HG03103 (cell line): Measurements from ENCODE around the gene LILRA6.
"Not testable (repeated sequence)": the region's sequence is repeated elsewhere in the genome, so short reads cannot be mapped to it uniquely, and the experiment has no call there.

Experiments
- ATAC-seq: cut with Tn5 transposase; IDR thresholded peaks from one replicate; pipeline ENCODE4 v1.9.1; 2021; ENCODE audit warnings: low read depth; ENCODE audit not compliant: unreplicated experiment

The LILRA6 gene

DNA sequence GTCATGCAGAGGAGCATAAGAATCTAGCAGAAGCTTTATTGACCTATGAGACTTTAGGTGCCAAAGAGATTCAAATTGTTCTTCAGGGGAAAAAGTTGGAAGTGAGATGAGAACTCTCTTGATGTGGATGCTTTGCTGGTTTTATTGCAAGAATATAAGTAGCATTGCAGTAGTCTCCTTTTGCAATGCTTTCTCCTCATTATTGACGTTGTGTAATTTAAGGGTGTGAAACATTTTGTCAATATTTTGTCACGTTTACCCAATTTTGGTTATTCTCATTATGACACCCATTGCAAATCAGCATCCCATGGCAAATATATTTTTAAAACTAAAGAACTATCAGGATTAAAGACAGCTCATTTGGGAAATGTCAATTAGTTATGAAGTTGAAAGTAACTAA lies 26.3 kb upstream of the LILRA6 start:
- no peak for ATAC-seq

DNA sequence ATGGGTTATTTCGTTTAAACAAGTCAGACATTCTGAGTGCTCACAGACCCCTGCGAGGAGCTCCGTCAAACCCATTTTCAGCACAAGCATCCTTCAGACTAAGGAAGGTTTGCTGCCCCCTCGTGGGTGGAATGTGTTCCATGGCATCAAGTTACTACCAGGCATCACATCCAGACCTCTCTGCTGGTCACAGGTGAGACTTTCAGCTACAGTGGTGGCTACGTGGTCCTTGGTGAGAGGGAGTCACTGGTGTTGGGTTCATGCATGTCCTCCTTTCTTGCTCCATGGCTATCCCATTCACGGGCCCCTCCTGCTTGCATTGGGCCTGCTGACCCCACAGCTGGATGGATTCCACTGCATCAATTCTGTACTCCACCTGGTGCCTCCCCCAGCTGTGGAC lies 23.5 kb upstream of the LILRA6 start:
- ATAC-seq = no peak

DNA sequence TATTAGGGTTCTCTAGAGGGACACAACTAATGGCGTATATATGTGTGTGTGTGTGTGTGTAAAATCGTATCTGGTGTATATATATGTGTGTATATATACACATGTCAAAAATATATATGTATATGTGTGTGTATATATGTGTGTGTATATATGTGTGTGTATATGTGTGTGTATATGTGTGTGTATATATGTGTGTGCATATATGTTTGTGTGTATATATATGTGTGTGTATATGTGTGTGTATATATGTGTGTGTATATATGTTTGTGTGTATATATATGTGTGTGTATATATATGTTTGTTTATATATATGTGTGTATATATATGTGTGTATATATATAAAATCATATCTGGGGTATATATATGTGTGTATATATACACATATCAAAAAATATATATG lies 19.9 kb upstream of the LILRA6 start:
- ATAC-seq = no peak

DNA sequence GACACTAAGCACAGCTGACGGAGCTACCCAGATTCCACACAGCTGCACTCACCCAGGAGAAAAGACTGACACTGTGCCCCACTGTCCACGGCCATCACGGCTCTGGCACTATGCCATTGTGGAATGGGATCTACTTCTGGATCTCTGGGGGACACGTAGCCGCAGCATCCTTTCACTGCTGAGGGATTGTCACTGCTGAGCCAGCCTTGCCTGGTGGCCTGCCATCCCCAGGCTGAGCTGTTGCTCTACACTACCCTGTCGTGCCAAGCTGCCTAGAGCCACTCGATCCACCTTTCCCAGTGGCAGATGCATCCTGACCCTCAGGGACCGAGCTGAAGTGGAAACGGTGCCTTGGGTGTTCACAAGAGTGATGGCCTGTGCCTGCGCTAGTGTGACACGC lies 19.5 kb upstream of the LILRA6 start:
- ATAC-seq = no peak

GRCh38 chr19:54257116-54257480 lies 14.5 kb upstream of the LILRA6 start, which contains the start of gene LILRB5:
LILRB5 (minus strand) TSS chr19:54257273; CDS start chr19:54257193, 80 bp downstream.
- no peak for ATAC-seq

DNA sequence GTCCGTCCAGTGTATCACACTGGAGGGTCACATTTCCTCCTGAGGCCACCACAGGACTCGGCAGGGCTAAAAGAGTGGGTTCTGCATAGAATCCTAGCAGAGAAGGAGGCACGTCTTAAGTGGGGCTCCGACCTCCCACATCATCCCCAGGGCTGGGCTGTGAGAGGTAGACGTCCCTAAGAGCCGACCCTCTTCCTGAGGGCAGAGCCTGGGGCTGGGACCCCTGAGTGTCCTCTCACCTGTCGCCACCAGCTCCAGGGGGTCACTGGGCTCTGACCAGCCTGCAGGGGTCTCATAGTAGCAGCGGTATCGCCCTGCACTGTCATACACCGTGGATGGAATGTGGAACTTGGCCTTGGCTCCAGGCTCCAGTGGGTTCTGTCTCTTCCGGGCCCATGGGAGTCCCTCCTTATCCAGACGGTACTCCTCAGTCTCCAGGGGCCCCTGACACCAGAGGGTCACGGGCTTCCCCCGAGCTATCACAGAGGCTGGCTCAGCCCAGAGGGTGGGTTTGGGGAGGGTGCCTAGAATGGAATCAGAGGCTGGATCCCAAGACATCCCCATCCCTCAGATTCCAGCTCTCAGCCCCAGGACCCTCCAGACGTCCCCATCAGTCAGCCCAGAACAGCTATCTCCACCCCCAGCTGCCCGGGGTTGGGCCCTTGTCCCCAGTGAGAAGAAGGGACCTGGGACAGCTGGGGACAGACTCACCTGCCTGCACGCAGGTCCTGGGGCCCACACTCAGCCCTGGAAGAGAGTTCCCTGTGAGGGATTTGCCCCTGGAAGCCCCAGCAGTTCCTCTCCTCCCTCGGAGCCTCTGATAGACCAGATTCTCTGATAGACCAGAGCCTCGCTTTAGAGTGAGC lies 13.9 kb upstream of the LILRA6 start:
- ATAC-seq = no peak

DNA sequence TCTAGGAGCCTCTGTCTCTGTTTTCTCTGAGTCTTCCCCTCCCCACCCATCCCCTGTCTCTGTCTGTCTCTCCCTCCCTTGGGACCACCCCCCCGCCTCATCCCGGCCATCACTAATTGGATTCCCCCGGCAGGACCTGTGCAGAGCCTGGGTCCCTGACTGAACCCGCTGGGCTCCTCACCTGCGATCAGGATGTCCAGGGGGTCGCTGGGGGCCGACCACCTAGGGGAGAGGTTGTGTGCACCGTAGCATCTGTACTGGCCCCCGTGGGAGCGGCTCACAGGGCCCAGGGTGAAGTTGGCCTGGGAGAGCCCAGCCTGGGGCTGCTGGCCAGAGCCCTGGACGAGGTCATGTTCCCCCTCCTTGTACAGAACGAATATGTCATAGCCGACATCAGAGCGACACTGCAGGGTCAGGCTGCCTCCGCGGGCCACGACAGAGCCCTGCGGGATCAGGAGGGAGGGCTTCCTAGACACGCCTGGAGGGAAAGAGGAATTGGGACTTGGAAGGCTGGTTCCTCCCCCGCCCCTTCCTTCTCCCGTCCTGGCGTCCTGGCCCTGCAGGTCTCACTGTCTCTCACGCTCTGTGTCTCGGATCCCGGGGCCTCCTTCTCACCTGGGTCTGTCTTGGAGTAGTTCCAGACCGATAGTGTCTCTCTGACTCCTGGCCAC lies 12.7 kb upstream of the LILRA6 start:
- ATAC-seq = no peak

DNA sequence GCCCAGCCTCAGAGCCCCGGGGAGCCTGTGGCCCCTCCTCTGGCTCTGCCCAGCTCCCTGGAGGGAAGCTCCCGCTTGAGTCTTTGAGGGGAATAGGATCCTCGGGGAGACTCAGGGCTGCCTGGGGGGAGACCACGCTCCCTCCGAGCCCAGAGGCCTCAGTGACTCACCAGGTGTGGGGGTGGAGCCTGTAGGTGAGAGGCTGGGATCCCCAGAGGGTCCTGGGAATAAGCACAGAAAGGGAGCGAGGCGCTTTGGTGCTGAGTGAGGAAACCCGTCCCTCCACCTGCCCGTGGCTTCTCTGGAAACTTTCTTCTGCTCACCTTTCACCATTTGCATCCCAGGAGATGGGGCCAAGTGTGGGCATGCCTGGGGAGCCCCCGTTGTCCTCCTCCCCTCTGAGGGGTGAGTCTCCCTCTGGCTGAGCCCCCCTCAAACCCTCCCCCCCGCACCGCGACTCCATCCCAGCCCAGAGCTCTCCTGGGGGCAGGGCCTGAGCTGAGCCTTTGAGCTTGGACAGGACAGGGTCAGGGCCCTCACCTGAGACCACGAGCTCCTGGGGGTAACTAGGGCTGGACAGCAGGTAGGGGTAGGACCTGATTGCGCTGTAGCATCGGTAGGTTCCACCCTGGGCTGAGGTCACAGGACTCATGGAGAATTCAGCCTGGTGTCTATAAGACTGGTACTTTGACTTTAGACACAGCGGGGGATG lies 11.8 kb upstream of the LILRA6 start:
- no peak for ATAC-seq

- ATAC-seq = no peak
Observed at GRCh38 chr19:54253331-54254194, 11.0 kb upstream of the LILRA6 start.

- no peak for ATAC-seq
Observed at GRCh38 chr19:54252845-54253244, 10.3 kb upstream of the LILRA6 start.

GRCh38 chr19:54252243-54252642 lies 9.7 kb upstream of the LILRA6 start:
- ATAC-seq = no peak

- no peak for ATAC-seq
Observed at GRCh38 chr19:54248016-54248601, 5.5 kb upstream of the LILRA6 start.

DNA sequence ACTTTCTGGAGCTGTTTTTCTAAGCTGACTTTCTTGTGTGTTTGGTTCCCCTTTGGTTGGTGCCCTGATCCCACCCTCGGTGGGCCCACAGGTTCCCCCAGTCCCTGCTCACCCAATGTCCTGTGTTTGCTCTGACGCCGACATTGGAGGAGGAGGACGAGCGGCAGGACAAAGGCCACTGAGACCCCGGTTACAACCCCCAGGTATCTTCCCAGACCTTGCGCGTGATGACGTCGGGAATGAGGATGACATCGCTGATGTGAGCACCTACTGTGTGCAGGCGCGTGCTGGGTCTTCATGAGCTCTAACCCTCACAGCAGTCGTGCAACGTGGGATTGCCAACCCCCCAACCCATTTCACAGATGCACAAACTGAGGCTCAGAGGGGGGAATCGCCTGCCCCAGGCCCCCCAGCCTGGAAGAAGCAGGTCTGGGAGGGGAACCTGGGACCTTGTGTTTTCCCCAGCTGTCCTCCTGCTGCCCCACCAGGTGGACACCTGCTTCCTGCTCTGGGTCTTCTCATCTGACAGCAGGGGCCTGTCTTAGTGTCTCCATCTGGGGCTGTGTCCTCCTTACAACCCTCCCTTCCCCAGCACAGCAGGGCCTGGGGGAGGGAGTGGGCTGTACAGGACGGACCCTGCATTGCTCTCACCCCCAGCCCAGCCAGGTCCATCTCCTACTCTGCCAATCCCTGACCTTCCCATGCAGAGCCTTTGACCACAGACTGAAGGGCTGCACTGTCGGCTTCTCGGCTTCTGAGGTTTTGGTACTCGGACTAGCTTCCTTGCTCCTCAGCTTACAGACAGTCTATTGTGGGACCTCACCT lies 4.7 kb upstream of the LILRA6 start:
- no peak for ATAC-seq

DNA sequence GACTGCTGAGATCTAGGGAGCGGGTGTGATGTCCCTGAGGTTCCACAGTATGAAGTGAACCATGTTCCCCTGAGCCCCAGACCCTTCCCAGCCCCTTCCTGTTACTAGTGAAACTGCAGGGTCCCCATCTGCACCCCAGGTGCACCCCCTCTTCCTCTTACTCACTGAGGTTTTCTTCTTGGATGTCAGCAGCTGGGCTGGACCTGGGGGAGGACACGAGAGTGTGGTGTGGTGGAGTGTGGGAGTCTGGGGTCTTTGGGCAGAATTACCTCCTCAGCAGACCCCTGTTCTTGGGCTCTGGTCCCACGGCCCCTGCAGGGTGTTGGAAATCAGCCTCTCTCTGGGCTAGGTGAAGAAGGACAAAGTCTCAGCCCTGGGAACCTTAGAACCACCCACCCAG lies 3.3 kb upstream of the LILRA6 start:
- ATAC-seq = no peak

DNA sequence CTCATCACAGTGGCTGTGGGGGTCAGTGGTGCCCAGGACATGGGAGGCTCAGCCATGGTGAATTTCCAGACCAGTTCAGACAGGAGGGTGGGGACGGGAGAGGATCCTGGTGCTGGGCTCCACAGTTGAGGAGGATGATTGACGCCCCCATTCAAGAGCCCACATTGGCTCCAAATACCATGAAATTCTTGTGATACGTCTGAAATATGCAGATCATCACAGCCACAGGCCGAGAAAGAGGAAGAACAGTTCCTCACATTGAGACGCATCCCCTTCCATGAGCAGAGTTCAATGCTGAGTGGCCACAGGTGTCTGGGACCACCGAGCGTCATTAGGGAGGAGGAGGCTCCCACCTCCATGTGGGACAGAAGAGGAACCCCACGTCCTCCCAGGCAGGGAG lies 1.2 kb upstream of the LILRA6 start:
- ATAC-seq = not testable (repeated sequence)

DNA sequence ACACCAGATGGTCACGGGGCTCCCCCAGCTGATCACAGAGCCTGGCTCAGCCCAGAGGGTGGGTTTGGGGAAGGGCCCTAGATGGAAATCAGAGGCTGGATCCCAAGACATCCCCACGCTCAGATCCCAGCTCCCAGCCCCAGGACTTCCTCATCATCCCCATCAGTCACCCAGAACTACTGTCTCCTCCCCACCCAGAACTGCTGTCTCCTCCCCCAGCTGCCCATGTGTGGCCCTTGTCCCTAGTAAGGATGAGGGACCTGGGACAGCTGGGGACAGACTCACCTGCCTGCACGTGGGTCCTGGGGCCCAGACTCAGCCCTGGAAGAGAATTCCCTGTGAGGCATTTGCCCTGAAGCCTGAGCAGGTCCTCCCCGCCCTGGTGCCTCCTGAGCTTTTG lies 356 bp downstream of the LILRA6 start:
- ATAC-seq = not testable (repeated sequence)

DNA sequence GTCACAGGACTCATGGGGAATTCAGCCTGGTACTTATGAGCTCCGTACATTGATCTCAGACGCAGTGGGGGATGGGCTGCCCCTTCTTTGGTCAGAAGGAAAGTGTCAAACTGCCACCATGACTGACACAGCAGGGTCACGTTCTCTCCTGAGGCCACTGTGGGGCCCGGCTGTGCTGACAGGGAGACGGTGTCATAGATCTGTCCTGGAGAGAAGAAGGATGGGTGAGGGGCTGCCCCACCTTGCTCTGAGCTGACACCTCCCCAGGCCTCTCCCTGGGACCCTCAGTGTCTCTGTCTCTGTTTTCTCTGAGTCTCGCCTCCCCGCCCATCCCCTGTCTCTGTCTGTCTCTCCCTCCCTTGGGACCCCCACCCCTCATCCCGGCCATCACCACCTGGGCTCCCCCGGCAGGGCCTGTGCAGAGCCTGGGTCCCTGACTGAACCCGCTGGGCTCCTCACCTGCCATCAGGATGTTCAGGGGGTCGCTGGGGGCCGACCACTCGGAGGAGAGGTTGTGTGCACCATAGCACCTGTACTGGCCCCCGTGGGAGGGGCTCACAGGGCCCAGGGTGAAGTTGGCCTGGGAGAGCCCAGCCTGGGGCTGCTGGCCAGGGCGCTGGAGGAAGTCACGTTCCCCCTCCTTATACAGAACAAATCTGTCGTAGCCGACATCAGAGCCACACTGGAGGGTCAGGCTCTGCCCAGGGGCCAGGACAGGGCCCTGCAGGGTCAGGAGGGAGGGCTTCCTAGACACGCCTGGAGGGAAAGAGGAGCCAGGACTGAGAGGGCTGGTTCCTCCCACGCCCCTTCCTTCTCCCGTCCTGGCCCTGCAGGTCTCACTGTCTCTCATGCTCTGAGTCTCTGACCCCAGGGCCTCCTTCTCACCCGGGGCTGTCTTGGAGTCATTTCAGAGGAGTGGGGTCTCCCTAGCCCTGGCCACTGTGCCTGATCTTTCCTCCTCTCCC lies 1.9 kb downstream of the LILRA6 start:
- ATAC-seq = not testable (repeated sequence)
